Stromal cell of bone marrow (primary cell): ENCODE data around the gene FEV.

Experiments used
- DNase-seq: peaks from one replicate; pipeline ENCODE4 v3.0.0-alpha.2; 2012; ENCODE audit warnings: low read depth

FEV gene

DNA sequence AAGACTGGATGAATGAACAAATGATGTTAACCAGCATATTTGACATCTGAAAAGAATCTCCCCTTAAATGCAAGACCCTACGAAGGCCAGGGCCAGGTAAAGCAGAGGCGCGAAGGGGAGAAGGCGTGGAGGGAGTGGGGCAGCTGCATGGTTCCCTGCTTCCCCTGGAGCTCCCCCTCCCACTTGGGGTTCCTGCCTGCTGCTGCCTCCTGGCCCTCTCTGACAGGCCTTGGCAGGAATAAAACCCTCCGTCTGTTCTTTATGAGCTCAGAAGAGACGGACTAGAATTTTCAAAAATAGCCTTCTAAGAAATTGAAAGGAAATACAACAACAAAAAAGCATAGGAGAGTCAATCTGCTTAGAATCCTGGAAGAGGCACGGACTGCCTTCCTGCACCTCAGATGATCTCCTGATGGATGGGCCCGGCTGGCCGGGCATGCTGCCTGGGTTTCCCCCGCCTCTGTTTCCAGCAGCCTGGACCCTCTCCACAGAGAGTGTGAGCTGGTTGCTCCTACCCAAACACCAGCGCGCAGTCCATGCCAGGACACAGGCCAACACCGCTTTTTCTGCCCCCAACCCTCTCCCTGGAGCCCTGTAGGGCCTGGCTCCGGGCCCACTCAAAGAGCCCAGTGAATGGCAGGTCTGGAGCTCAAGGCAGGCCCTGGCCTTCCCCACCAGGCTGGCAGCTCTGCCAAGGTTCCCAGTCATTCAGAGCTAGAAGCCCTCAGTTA lies 32.4 kb upstream of the FEV start:
- DNase-seq, result no peak

DNA sequence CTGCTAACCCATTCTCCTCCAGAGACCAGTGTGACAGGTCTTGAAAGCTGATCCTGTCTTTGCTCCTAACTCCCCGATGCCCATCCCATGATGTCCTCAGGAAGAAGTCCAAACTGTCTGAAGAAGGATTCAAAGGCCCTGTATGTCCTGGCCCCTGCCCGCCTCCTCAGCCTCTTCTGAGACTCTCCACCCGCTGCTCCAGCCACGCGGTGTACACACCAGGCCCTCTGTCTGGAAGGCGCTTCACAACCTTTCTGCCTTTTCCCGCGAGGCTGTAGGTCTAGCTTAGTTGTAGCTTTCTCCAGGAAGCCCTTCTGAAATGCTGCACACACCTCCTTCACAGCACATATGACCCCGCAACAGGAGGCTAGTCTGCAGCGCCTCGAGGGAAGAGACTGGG lies 31.7 kb upstream of the FEV start:
- DNase-seq, result no peak

DNA sequence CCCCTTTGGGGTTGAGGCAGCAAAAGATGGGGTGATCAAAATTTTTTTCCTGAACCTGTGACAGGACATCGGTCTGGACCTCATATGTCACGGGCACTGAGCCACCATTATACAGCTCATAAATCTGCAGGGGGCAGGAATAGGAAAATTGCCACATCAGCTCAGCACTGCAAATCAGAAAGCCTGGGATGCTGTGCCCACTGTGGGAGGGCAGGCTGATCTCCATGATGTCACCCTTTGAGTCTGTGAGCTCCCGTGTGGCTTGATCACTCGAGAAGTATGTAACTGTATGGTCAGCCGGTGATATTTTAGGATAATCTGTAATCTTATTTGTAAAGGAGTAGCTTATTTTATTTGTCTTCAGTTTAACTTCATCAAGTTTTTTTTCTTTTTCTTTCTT lies 25.9 kb upstream of the FEV start:
- no peak for DNase-seq

DNA sequence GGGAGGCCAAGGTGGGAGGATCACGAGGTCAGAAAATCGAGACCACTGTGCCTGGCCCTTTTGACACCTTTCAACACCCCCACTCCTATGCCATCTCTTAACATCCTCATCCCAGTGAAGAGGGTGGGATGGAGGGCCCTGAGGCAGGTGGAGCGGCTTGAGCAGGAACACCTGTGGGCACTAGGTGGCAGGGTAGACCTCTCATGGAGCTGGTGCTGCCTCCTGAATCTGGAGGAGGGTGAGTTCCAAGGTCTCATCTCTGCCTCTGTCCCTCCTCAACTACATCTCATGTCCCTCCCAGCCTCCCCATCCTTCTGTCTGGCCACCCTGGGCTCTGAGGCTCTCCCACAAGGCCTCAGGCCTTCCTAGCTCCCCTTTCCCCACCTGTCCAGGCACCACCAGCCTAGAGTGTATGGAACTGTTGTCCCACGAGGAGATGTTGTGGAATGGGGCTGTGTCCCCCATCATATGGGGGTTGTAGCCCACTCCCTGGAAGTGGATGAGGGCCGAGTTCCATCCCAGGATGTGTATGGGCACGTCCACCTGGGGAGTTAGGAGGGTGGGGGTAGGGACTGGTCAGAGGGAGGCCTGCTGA lies 25.3 kb upstream of the FEV start:
- DNase-seq, result no peak

DNA sequence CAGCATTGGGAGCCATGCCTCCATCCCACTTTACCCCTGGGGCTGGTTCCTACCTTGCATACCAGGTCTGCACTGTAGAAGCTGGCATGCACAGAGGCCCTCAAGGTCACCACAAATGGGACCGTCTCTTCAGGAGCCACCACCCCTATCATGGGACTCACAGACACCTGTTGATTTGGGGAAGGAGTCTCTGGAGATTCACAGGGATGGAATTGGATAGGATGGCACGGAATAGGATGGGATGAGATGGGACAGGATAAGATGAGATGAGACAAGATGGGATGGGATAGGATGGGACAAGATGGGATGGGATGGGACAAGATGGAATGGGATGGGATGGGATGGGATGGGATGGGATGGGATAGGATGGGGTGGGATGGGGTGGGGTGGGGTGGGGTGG lies 24.3 kb upstream of the FEV start:
- DNase-seq, result no peak

DNA sequence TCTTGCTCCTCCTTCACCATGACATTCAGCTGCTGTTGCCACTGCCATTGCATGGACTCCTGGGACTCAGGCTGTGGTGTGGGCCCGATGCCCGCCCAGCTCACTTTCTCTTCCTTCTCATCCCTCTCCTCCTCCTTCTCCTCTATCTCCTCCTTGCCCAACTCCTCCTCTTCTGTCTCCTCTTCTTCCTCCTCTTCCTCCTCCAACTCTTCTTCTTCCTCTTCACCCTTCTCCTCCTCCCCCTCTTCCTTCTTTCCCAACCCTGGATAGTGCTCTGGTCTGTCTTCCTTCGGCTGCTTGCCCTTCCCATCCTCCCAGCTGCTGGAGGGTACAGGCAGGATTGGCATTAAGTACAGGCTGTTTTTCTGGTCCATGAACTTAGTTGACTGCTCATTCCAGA lies 19.0 kb upstream of the FEV start:
- DNase-seq, result no peak

DNA sequence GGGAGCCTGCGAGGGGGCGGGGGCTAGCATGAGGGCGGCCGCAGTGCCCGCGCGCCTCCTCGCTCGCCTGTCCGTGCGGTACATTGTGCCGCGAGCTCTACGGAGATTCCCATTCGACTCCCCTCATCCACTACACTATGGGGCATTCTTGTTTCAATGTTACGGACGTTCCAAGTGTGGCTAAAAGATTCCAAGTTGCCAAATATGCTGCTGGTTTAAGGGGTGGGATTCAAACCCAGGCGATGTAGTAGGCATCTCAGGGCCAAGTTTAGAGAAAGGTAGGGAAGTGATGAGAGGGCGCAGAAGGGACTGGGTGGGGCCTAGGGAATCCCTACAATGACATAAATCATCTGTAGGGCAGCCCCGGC lies 18.3 kb upstream of the FEV start:
- DNase-seq, result no peak

DNA sequence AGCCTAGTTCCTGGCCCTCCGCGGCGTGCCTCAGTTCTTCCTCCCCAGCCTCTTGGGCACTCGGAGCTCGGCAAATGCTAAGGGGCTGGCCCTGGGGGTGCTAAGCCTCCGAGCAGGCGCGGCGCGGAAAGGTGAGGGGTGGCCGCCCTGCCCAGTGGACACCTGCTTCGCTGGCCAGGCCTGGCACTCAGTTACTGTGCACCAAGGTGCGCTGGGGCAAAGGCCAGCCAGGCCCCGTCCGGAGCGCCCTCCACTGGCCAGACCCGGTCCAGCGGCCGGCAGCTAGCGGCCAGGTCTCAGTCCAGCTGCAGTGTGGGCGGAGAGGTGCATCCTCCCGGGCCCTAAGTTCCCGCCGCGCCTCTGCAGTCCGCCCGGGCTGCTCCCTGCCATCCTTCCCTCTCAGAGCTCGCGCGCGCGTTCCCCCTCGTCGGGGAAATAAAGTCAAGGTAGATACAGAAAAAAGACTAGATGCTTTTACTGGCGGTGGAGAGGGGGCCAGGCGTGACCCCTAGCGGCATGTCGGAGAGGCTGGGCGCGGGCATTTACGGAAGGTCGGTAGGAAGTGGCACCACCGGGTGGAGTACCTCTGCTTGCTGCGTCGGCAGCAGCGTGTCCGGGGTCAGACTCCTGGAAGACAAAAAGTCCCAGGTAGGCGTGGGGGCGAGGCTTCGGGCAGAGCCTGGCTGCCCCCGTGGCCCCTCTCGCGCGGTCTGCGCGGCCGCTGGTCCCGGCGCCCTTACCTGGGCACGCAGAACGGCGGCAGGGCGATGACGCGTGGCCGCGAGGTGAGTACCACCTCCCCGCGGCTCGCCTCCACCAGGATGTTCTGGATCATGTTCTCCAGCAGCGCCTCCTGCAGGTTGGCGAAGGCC lies 17.6 kb upstream of the FEV start:
- DNase-seq, result no peak

DNA sequence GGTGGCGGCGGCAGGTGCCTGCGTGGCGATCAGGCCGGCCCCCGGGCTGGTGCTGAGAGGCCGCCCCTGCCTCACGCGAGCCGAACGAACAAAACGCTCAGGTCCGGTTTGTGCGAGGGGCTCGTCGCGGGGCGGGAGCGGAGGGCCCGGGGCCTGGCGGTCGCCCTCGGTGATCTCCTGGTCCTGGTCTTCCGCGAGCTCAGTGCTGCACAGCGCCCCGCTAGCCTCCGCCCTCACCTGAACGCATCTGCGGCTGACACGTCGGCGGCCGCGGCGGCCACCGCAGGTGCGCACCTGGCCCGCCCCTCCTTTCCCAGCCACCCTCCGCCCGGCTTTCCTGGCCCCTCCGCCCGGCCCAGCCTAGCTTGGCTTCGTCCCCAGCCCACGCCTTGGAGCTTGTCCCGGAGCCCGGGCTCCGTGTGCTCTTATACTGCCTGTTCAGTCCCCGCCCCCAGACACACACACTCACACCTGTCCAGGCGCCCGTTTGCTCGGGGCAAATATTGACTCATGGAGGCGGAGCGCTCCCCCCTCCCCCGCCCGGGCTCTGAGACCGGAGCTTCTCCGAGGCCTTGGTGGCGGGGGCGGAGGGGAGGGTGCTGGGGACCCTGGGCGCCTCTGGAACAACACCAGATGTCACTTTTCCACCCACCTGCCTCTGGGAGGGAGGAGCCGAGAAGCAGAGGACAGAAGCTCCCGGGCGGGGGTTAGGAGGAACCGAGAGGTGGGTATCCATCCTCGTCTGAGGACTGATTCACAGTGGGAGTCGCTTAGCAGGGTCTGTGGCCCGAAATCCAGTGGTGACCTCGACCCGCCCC lies 16.8 kb upstream of the FEV start:
- no peak for DNase-seq

DNA sequence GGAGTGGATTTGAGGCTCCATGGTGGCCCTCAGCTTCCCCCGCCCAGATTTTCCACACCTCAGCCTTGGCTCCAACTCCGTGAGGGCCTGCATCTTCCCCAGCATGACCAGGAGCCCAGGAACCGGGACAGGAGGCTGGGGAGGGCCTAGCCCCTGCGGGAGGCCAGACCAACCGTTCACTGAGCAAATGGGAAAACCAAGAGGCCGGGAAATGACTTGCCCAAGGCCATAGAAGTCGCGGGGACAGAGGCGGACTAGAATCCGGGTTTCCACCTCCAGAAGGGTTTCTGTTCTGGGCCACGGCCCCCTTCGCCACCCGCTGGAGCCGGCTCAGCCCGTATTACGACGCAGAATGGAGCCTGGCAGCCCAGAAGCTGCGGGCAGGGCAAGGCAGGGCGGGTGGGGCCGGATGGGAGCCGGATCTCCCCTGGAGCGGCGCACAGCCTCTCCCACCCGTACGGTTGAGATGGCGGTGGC lies 16.2 kb upstream of the FEV start:
- DNase-seq, result no peak

DNA sequence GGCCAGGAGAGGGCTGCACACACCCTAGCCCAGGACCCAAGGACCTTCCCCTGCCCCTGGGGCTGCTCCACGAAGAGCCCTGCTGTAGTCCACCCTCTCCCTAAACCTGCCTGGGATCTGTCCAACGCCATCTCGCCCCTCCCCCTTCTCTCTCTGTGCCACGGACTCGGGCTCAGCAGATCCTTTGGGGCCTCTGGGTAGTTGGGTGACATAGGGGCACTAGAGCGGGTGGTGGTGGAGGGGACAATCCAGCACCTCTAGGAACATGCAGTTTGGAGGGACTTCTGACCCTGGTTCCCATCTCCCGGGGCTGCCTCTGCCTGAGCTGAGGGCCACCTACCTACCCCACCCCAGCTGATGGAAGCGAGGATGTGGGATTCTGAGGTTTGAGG lies 15.6 kb upstream of the FEV start:
- no peak for DNase-seq

DNA sequence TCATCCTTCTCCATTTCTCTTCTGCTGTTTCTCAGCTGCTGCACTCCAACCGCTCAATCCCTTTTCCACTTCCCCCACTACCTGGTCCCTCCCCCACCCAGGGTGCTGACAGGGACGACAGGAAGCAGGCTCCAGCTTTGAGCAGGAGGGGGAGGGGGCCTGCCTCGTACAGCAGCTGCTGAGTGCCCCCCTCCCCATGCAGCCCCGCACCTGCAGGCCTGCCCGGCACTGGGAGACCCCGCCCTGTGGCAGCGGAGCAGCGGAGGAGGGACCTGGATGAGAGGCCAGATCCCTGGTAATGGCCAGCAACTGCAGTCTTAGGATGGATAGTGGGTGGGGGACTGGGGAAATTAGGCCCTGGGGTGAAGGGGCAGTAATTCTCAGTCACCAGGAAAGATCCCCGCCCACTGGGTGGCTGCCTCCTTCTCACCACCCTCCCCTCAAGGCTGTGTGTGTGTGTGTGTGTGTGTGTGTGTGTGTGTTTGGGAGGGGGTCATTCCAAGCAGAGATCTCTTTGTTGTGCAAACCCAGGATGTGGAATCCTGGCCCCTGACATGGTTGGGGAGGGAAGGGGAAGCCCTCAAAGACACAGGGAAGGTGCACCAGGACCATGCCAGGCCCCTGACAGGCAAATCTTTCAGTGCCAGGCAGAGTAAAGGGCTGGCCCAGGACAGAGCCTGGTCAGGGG lies 15.0 kb upstream of the FEV start:
- no peak for DNase-seq

DNA sequence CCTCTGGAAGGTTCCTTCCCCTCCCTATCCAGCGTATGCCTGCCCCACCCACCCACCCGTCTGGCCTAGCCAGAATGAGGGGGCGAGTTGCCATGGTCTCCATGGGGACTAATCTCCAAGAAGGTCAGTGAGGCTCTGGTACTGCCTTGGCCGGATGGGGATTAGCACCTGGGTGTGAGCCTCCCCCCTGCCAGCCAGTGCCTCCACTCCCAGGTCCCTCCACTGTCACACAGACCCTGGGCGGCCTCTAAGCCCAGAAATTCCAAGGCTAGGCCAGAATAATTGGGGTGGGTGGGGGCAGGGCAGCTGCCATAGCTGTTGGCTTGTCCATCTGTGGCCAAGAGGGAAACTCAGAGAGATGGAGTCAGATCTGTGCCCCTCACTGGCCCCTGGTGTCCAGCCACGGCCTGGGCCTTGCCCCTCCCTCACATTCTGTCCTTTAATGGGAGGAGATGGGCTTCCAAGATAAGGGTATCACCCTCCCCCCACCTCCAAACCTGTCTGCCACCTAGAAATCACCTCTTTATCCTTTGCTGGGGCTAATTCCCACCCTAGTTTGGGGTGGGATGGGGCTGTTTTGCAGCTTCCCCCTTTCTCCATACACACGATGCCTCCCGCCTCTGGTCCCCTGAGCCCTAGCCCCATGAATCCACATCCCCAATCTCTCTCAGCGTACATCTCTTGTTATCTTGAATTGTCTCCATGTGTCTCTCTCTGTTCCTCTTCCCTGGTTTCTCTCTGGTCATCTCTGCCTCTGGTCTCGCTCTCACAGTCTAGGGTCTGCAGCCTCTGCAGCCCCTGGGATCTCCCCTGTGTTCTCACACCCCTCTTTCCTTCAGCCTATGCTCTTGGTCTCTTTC lies 14.3 kb upstream of the FEV start:
- no peak for DNase-seq

DNA sequence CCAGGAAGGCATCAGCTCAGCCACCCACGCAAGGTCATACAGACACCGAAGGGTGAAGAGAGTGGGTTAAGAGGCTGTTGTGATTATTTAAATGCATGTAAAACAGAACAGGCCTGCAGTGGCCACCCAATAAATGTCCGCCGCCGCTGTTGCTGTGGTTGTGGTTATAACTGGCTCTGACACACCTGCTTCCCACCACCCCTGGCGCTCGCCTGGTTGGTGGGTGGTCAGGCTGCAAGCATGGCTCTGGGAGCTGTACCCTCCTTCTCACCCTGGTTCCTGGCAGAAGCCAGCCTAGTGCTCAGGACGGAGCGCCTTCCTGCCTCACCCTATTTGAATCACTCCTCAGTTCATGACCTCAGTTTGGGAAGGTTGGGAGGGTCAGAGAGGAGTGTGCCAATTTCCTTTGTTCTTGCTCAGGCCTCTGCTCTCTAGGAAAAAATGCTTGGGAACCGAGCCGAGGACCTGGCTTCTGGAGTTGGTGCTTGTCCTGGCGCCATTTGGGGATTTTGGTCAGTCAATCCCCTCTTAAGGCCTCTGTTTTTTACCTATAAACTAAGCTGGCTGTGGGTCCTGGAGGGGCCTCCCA lies 13.5 kb upstream of the FEV start:
- no peak for DNase-seq

DNA sequence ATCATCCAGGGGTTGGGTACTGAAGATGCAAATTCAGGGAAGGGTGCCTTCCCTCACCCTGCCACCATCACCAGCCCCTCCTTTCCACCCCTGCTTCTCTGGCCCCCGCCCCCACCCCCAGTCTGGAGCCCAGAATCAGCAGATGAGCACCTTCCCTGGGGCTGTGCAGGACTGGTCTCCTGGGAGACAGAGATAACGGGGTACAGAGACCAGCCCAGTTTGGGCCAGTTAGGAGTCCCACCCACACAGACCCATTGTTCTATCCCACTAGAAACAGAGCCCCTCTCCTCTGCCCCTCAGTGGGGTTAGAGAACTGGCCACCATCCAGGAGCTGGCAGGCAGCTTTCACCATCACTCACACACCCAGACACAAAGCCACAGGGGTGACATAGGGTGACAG lies 12.7 kb upstream of the FEV start:
- no peak for DNase-seq

DNA sequence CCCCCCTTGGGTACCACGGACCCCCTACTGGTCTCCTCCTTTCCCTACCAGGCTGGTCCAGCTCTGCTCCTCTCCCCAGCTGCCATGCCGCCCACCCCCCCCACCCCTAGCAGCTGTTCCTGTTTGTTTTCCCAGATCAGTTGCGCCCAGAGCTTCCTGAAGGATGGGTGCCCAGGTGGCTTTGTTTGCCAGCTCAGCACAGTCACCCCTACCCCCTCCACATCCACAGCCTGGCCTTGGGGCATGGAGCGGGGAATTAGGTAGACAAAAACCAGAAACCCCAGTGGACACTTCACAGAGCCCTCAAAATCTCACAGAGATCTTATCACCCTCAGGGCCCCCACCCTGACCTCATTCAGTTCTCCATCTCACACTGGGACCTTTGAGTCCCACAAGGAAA lies 12.0 kb upstream of the FEV start:
- DNase-seq, result no peak

DNA sequence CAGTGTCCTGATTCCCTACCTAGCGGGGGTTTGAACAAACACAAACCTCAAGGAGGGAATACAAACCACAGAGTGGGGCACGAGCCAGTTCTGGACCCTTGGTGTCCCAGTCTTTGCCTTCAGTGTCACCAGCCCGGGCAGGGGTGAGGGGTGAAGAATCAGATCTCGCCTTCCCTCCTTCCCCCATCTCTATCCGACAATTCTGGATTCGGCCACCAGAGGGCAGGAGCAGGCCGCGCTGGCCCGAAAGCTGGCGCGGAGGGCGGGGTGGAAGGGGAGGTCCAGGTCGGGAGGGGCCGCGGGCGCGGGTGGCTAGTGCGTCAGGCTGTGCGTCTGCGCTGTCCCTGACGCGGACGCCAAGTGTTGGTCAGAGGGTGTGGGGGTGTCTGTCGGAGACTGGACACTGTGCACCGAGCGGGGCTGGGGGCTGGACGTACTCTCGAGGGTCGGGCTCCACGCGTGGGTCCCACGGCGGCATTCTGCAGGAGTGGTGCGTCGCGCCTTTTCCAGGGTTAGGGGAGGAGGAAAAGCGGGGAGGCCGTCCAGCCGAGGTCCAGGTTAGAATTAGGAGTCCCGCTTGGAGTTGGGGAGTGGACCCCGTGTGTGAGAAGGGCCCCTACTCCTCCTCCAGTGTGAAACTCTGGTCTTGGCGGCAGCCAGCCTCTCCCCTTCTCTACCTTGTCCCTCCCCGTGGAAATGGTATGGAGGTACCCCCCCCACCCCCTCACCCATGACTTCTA lies 11.2 kb upstream of the FEV start:
- DNase-seq, result peak; percentile 51

DNA sequence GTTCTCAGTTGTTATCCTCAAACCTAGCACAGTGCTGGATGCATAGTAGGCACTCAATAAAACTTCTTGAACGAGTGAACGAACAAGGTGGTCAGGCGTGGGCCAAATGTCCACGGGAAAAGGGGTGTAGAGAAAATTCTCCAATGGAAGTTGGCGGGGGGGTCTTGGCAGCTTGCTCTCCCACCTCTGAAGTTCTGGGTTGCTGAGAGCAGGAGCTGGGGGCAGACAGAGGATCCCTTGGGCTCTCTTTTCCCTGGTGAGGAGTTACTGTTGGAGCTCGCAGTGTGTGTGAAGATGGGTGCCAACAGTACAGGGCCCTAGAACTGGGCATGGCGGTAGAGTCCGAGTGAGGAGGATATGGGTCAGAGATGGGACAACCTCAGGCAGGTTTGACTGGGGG lies 10.6 kb upstream of the FEV start:
- no peak for DNase-seq
